Measurements from ENCODE around the gene MLC1. TPM values are rescaled to one million over a fixed set of nuclear protein-coding genes. Genes with fewer than 3 reads are reported as not detected.

The MLC1 gene
- total RNA-seq, 1 donor from 2014 or later: 29.2 TPM

DNA sequence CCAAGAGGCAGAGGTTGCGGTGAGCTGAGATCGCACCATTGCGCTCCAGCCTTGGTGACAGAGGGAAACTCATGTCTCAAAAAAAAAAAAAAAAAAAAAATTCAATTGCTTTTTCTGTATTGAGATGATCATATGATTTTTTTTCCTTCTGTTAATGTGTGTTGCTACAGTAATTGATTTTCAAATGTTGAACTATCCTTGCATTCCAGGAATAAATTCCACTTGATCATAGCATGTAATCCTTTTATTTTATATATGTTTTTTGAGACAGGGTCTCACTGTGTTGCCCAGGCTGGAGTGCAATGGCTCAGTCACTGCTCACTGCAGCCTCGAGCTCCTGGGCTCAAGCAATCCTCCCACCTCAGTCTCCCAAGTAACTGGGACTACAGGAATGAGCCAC lies 37.9 kb upstream of the MLC1 start:
- peaks cover 8% of the 10 kb centered on the region for H3K4me1 ChIP-seq
- no peak for DNase-seq (ENCODE audit: extremely low spot score in 2 of 2)
- TF ChIP-seq, protein P1, sequence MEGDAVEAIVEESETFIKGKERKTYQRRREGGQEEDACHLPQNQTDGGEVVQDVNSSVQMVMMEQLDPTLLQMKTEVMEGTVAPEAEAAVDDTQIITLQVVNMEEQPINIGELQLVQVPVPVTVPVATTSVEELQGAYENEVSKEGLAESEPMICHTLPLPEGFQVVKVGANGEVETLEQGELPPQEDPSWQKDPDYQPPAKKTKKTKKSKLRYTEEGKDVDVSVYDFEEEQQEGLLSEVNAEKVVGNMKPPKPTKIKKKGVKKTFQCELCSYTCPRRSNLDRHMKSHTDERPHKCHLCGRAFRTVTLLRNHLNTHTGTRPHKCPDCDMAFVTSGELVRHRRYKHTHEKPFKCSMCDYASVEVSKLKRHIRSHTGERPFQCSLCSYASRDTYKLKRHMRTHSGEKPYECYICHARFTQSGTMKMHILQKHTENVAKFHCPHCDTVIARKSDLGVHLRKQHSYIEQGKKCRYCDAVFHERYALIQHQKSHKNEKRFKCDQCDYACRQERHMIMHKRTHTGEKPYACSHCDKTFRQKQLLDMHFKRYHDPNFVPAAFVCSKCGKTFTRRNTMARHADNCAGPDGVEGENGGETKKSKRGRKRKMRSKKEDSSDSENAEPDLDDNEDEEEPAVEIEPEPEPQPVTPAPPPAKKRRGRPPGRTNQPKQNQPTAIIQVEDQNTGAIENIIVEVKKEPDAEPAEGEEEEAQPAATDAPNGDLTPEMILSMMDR (IDR thresholded peaks at IDR 0.05): no peak
- TF ChIP-seq POLR2A (IDR thresholded peaks at IDR 0.05) (no peak), POLR2AphosphoS5 (IDR thresholded peaks at IDR 0.05; ENCODE audit: insufficient read depth in 1 of 2, low read depth in 1 of 2) (no peak)
- no peaks in the 10 kb centered on the region for H3K36me3 ChIP-seq
- H3K4me3 ChIP-seq: no peak overlapping the region
- H3K27me3 ChIP-seq: no peaks in the 10 kb centered on the region
- peaks cover 9% of the 10 kb centered on the region for H3K9me3 ChIP-seq
- H3K27ac ChIP-seq: no peak overlapping the region
- intact Hi-C loops (cut with DNase I): no loop called here

DNA sequence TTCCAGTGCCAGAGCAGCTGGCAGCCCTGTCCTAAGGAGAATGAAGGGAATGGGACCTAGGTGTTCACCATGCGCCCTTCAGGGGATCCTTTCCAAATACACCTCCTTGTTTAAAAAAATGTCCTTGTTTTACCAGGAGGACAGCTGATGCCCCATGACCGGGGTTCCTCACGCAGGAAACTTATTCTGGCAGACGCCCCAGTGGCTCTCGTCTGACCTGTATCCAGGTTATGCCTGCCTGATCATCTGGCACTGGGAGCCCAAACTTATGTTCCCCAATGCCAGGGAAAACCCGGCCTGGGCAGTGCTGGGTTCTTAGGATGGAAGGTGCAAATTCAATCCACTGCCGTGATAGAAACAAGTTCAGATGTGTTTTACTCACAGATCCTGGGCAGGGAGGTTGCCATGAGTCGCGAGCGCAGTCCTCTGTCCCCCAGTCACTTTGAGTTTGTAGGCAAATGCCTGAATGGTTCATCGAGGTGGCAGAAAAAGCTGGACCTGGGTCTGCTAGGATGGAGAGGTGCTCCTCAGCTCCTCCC lies 36.0 kb upstream of the MLC1 start:
- no peak for TF ChIP-seq POLR2A (IDR thresholded peaks at IDR 0.05)
- TF ChIP-seq POLR2AphosphoS5 (IDR thresholded peaks at IDR 0.05; ENCODE audit: insufficient read depth in 1 of 2, low read depth in 1 of 2): no peak
- TF ChIP-seq, protein P1 (IDR thresholded peaks at IDR 0.05): no peak
- no peak for DNase-seq (ENCODE audit: extremely low spot score in 2 of 2)
- no peaks in the 10 kb centered on the region for H3K36me3 ChIP-seq
- intact Hi-C loops (cut with DNase I): no loop called here
- H3K27ac ChIP-seq: no peak overlapping the region
- no peak overlapping the region for H3K4me3 ChIP-seq
- no peaks in the 10 kb centered on the region for H3K27me3 ChIP-seq
- peaks cover 9% of the 10 kb centered on the region for H3K9me3 ChIP-seq
- peaks cover 8% of the 10 kb centered on the region for H3K4me1 ChIP-seq

DNA sequence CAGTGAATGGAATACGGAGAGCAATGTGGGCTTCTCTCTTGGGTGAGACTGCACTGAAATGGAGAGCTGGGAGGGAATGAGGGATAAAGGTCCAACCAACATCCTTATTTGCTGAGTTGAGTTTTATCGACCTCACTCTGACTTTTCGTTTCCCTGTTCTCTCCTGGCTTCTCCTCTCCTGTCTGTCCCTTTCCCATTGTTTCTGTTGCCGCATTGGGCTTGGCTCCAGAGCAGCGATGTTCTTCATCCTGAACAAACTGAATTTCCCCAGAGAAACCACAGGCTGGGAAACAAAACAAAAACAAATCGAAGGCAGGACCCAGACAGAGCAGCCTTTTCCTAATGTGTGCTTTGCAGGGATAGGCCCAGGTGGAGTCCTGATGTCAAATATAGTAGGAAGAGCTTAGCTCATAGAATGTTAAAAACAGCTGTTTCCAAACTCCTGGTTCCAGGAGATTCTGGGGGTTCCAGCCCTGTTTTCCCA lies 34.6 kb upstream of the MLC1 start:
- TF ChIP-seq, protein P1 (IDR thresholded peaks at IDR 0.05): no peak
- no peak for TF ChIP-seq POLR2AphosphoS5 (IDR thresholded peaks at IDR 0.05; ENCODE audit: insufficient read depth in 1 of 2, low read depth in 1 of 2)
- TF ChIP-seq POLR2A (IDR thresholded peaks at IDR 0.05): no peak
- Histone ChIP-seq H3K9me3 (peaks cover 9% of the 10 kb centered on the region), H3K36me3 (no peaks in the 10 kb centered on the region), H3K27ac (no peak overlapping the region), H3K4me1 (peaks cover 8% of the 10 kb centered on the region), H3K27me3 (no peaks in the 10 kb centered on the region), H3K4me3 (no peak overlapping the region)
- intact Hi-C loops (cut with DNase I): no loop called here
- DNase-seq (ENCODE audit: extremely low spot score in 2 of 2): no peak

DNA sequence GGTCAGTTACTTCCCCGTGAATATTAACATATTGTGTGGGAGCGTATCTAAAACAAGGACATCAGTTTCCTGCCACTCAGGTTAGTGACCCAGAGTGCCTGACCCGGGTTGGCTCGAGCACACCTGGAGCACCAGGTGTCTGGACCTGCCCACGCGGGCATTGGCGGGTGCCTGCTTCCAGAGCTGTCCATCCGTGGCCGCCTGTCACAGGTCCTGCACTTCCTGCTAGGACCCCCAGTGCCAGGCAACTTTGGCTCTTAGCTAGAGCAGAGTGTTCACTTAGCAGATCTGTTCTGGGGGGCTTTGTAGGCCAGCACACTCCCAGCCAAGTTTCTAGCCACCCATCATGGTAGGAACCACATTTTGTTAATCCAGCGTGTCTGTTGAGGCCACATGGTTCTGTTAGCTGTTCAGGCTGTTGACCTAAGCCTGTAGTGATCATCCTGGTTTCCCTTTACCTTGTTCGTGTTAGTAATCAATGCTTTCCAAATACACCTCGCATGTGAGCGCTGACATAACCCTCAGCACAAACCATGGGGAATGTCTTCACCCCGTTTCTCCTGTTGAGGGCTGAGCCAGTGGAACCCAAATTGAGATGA lies 34.0 kb upstream of the MLC1 start:
- H3K27ac ChIP-seq: peak overlapping the region; percentile 48
- H3K4me1 ChIP-seq: peaks cover 12% of the 10 kb centered on the region
- intact Hi-C loops (cut with DNase I): no loop called here
- H3K9me3 ChIP-seq: peaks cover 9% of the 10 kb centered on the region
- DNase-seq (ENCODE audit: extremely low spot score in 2 of 2): no peak
- no peaks in the 10 kb centered on the region for H3K27me3 ChIP-seq
- H3K4me3 ChIP-seq: no peak overlapping the region
- H3K36me3 ChIP-seq: no peaks in the 10 kb centered on the region
- TF ChIP-seq POLR2A (IDR thresholded peaks at IDR 0.05) (no peak), POLR2AphosphoS5 (IDR thresholded peaks at IDR 0.05; ENCODE audit: insufficient read depth in 1 of 2, low read depth in 1 of 2) (no peak)
- TF ChIP-seq, protein P1 (IDR thresholded peaks at IDR 0.05): no peak

DNA sequence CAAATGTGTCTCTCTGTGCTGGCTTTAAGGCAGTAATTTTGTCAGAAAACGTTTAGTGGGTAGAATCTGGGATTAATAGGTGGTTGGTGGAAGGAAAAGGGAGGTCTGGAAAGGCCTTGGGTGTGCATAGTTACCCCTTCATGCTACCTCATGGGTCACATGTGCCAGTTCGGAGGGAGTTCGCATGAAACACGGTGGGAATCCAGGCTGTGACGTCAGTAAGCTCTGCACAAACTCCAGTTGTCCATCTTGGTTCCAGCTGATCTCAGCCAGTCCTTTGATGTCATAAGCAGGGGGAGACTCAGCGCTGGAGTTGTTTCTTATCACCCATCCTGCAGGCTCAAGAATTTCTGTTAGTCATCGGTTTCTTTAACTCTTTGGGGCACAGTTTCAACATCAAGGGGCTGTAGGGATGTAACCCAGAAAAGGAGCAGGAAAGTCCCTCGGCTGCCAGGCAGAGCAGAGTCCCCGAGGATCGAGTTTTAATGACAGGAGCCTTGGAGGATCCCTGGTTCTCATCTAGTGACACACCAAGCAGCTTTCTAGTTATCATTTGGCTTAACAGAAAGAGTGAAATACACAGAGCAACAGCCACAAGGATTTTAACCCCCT lies 33.4 kb upstream of the MLC1 start:
- intact Hi-C loops (cut with DNase I): no loop called here
- Histone ChIP-seq H3K4me1 (peaks cover 12% of the 10 kb centered on the region), H3K27ac (peak overlapping the region; percentile 48), H3K4me3 (no peak overlapping the region), H3K36me3 (no peaks in the 10 kb centered on the region), H3K9me3 (peaks cover 9% of the 10 kb centered on the region), H3K27me3 (no peaks in the 10 kb centered on the region)
- TF ChIP-seq, protein P1 (IDR thresholded peaks at IDR 0.05): no peak
- TF ChIP-seq POLR2A (IDR thresholded peaks at IDR 0.05) (no peak), POLR2AphosphoS5 (IDR thresholded peaks at IDR 0.05; ENCODE audit: insufficient read depth in 1 of 2, low read depth in 1 of 2) (no peak)
- no peak for DNase-seq (ENCODE audit: extremely low spot score in 2 of 2)
